H9 (cell line): Measurements from ENCODE around the gene TM7SF3. TPM values are rescaled to one million over a fixed set of nuclear protein-coding genes. Genes with fewer than 3 reads are reported as not detected.

Source experiments
- DNase-seq: peaks from one replicate; pipeline ENCODE4 v3.0.0-alpha.2; 2017
- H2AFZ ChIP-seq: one replicate; pipeline ENCODE4 v1.6.1; 2013; ENCODE audit warnings: mild to moderate bottlenecking, low read length, control low read depth, moderate library complexity
- H2AK5ac ChIP-seq: 2 replicates; pipeline ENCODE4 v1.6.1; 2013; ENCODE audit warnings: low read length, control low read depth, mixed read lengths; ENCODE audit not compliant: insufficient read length
- H2BK120ac ChIP-seq: one replicate; pipeline ENCODE4 v1.6.1; 2013; ENCODE audit warnings: low read depth, mild to moderate bottlenecking, low read length, control low read depth, inconsistent platforms; ENCODE audit not compliant: poor library complexity, severe bottlenecking
- H2BK12ac ChIP-seq: 2 replicates; pipeline ENCODE4 v1.6.1; 2013; ENCODE audit warnings: low read length, control low read depth, mixed read lengths, low read depth; ENCODE audit not compliant: insufficient read length
- H2BK15ac ChIP-seq: 2 replicates; pipeline ENCODE4 v1.6.1; 2013; ENCODE audit warnings: low read depth, low read length, control low read depth
- H2BK20ac ChIP-seq: one replicate; pipeline ENCODE4 v1.6.1; 2013; ENCODE audit warnings: low read depth, mild to moderate bottlenecking, low read length, control low read depth, inconsistent platforms; ENCODE audit not compliant: poor library complexity, severe bottlenecking
- H2BK5ac ChIP-seq: 2 replicates; pipeline ENCODE4 v1.6.1; 2013; ENCODE audit warnings: low read length, control low read depth, mixed read lengths; ENCODE audit not compliant: insufficient read length
- H3K14ac ChIP-seq: 2 replicates; pipeline ENCODE4 v1.6.1; 2013; ENCODE audit warnings: low read length, control low read depth; ENCODE audit not compliant: insufficient read depth
- H3K18ac ChIP-seq: 2 replicates; pipeline ENCODE4 v1.6.1; 2013; ENCODE audit warnings: low read depth, mild to moderate bottlenecking, mixed read lengths, low read length, control low read depth; ENCODE audit not compliant: insufficient read length
- H3K23ac ChIP-seq: 2 replicates; pipeline ENCODE4 v1.6.1; 2013; ENCODE audit warnings: low read length, control low read depth, mixed read lengths, low read depth; ENCODE audit not compliant: insufficient read length
- H3K23me2 ChIP-seq: 2 replicates; pipeline ENCODE4 v1.6.1; 2013; ENCODE audit warnings: low read depth, mild to moderate bottlenecking, mixed read lengths, low read length, control low read depth; ENCODE audit not compliant: insufficient read length, poor library complexity, severe bottlenecking
- H3K27ac ChIP-seq: 2 replicates; pipeline ENCODE4 v1.5.1; 2013; ENCODE audit warnings: low read length, control low read depth, mixed read lengths, low read depth; ENCODE audit not compliant: insufficient read length
- H3K27me3 ChIP-seq: 2 replicates; pipeline ENCODE4 v1.6.1; 2013; ENCODE audit warnings: low read length, control low read depth, inconsistent platforms; ENCODE audit not compliant: insufficient read depth
- H3K4ac ChIP-seq: 2 replicates; pipeline ENCODE4 v1.6.1; 2013; ENCODE audit warnings: low read depth, mild to moderate bottlenecking, control low read depth, inconsistent platforms, low read length, moderate library complexity
- H3K4me1 ChIP-seq: 2 replicates; pipeline ENCODE4 v1.6.1; 2013; ENCODE audit warnings: low read length, control low read depth, inconsistent platforms; ENCODE audit not compliant: insufficient read depth
- H3K4me2 ChIP-seq: 2 replicates; pipeline ENCODE4 v1.6.1; 2013; ENCODE audit warnings: low read length, control low read depth, mixed read lengths; ENCODE audit not compliant: insufficient read length, insufficient read depth
- H3K56ac ChIP-seq: 2 replicates; pipeline ENCODE4 v1.6.1; 2013; ENCODE audit warnings: low read depth, mild to moderate bottlenecking, mixed read lengths, low read length, control low read depth; ENCODE audit not compliant: insufficient read length
- H3K79me1 ChIP-seq: 2 replicates; pipeline ENCODE4 v1.6.1; 2013; ENCODE audit warnings: low read depth, mild to moderate bottlenecking, moderate library complexity, low read length, control low read depth, inconsistent platforms; ENCODE audit not compliant: insufficient read depth, poor library complexity, severe bottlenecking
- H3K79me2 ChIP-seq: 2 replicates; pipeline ENCODE4 v1.6.1; 2013; ENCODE audit warnings: low read length, control low read depth, inconsistent platforms; ENCODE audit not compliant: insufficient read depth
- H3K9ac ChIP-seq: 2 replicates; pipeline ENCODE4 v1.6.1; 2013; ENCODE audit warnings: low read length, control low read depth, mixed read lengths; ENCODE audit not compliant: insufficient read length; ENCODE audit errors: extremely low read depth
- H3K9me3 ChIP-seq: one replicate; pipeline ENCODE4 v1.6.1; 2013; ENCODE audit warnings: low read depth, low read length, inconsistent platforms; ENCODE audit not compliant: control insufficient read depth
- H3T11ph ChIP-seq: one replicate; pipeline ENCODE4 v1.6.1; 2013; ENCODE audit warnings: mild to moderate bottlenecking, low read length, control low read depth, inconsistent platforms
- H4K20me1 ChIP-seq: one replicate; pipeline ENCODE4 v1.6.1; 2013; ENCODE audit not compliant: control insufficient read depth, insufficient read length, insufficient read depth
- H4K5ac ChIP-seq: 2 replicates; pipeline ENCODE4 v1.6.1; 2013; ENCODE audit warnings: low read depth, mild to moderate bottlenecking, mixed read lengths, low read length, control low read depth; ENCODE audit not compliant: insufficient read length
- H4K8ac ChIP-seq: replicated peaks from 2 replicates; pipeline ENCODE4 v1.6.1; 2013; ENCODE audit warnings: low read length, control low read depth, mixed read lengths, low read depth; ENCODE audit not compliant: insufficient read length
- H4K91ac ChIP-seq: 2 replicates; pipeline ENCODE4 v1.6.1; 2013; ENCODE audit warnings: low read depth, mild to moderate bottlenecking, moderate library complexity, mixed read lengths, low read length, control low read depth; ENCODE audit not compliant: insufficient read length
- H3K27ac Mint-ChIP-seq, 3 experiments: 2 replicates in 2 of 3; 3 replicates in 1 of 3; pipeline ENCODE4 v1.8.0; 2020 to 2021; ENCODE audit warnings: mixed read lengths in 3 of 3, mild to moderate bottlenecking in 1 of 3, moderate library complexity in 1 of 3
- H3K27me3 Mint-ChIP-seq: 2 replicates; pipeline ENCODE4 v1.8.0; 2021; ENCODE audit warnings: low read depth, mild to moderate bottlenecking, moderate library complexity, mixed read lengths
- H3K36me3 Mint-ChIP-seq, 3 experiments: 2 replicates in 2 of 3; 3 replicates in 1 of 3; pipeline ENCODE4 v1.8.0; 2020 to 2021; ENCODE audit warnings: low read depth in 3 of 3, mixed read lengths in 3 of 3; ENCODE audit not compliant: insufficient read depth in 1 of 3
- H3K4me1 Mint-ChIP-seq, 2 experiments: 2 replicates each; pipeline ENCODE4 v1.8.0; 2020; ENCODE audit warnings: mixed read lengths in 2 of 2
- H3K4me3 Mint-ChIP-seq, 2 experiments: 2 replicates in 1 of 2; 3 replicates in 1 of 2; pipeline ENCODE4 v1.8.0; 2020 to 2021; ENCODE audit warnings: mild to moderate bottlenecking in 2 of 2, mixed read lengths in 2 of 2, moderate library complexity in 1 of 2
- H3K9me3 Mint-ChIP-seq, 2 experiments: 2 replicates in 1 of 2; 3 replicates in 1 of 2; pipeline ENCODE4 v1.8.0; 2020; ENCODE audit warnings: mild to moderate bottlenecking in 2 of 2, mixed read lengths in 2 of 2, moderate library complexity in 1 of 2
- CTCF ChIP-seq: fragments of 200-600 bp; sonication (generic); conservative IDR thresholded peaks from 3 replicates; pipeline ENCODE4 v1.8.0; 2021; ENCODE audit warnings: antibody characterized with exemption, mild to moderate bottlenecking
- WGBS: extraction: QIAGEN DNeasy Blood & Tissue Kit; methylation state at CpG from one replicate; pipeline ENCODE4 v1.1.7; 2013; ENCODE audit warnings: missing lambda C conversion rate, low lambda C conversion rate, mixed read lengths; ENCODE audit not compliant: insufficient read length; ENCODE audit errors: extremely low coverage; 5-methylcytosine and 5-hydroxymethylcytosine counted together
- total RNA-seq: library from RNA; stranded (reverse); gene quantifications from 2 replicates; pipeline ENCODE4 v1.2.1, GENCODE V29; 2021

Gene TM7SF3
- total RNA-seq, 1 experiment from 2014 or later = 74.9 TPM

GRCh38 chr12:27032679-27033078 lies 18.5 kb upstream of the TM7SF3 start:
- H3K27ac ChIP-seq = no peak overlapping the region
- no peak overlapping the region for H3K27ac Mint-ChIP-seq
- H3K9ac ChIP-seq = no peak overlapping the region
- no peak overlapping the region for H3K4ac ChIP-seq
- no peak overlapping the region for H2BK20ac ChIP-seq
- no peak overlapping the region for H2BK12ac ChIP-seq
- no peaks in the 10 kb centered on the region for H3K23me2 ChIP-seq
- H3K36me3 Mint-ChIP-seq = peaks cover 14 to 70% (median 56%) of the 10 kb centered on the region in 3 experiments; a peak in 6 of 7 replicates
- H4K5ac ChIP-seq = no peak overlapping the region
- H3K4me2 ChIP-seq = no peak overlapping the region
- no peaks in the 10 kb centered on the region for H3K9me3 Mint-ChIP-seq
- H4K91ac ChIP-seq = no peak overlapping the region
- no peaks in the 10 kb centered on the region for H3K27me3 ChIP-seq
- H3K27me3 Mint-ChIP-seq = no peaks in the 10 kb centered on the region
- no peaks in the 10 kb centered on the region for H3K4me1 ChIP-seq
- no peak overlapping the region for H3T11ph ChIP-seq
- H2BK15ac ChIP-seq = no peak overlapping the region
- no peaks in the 10 kb centered on the region for H4K20me1 ChIP-seq
- WGBS = no CpG with 5 or more reads among the region's 3 CpGs
- H3K23ac ChIP-seq = no peak overlapping the region
- TF ChIP-seq CTCF = no peak
- no peak overlapping the region for H3K4me3 Mint-ChIP-seq
- H3K14ac ChIP-seq = no peak overlapping the region
- H3K79me1 ChIP-seq = no peaks in the 10 kb centered on the region
- H3K18ac ChIP-seq = no peak overlapping the region
- H2BK5ac ChIP-seq = no peak overlapping the region
- H2AK5ac ChIP-seq = no peak overlapping the region
- H2AFZ ChIP-seq = no peak overlapping the region
- H3K4me1 Mint-ChIP-seq = no peaks in the 10 kb centered on the region
- DNase-seq = no peak
- no peak overlapping the region for H4K8ac ChIP-seq
- H3K79me2 ChIP-seq = no peaks in the 10 kb centered on the region
- H2BK120ac ChIP-seq = no peak overlapping the region
- H3K9me3 ChIP-seq = no peaks in the 10 kb centered on the region
- H3K56ac ChIP-seq = no peak overlapping the region
